NT2/D1 (cell line): ENCODE data around the gene WDR86.

ENCODE experiments used
- SUZ12 ChIP-seq: IDR thresholded peaks from 2 replicates; pipeline ENCODE4 v1.6.1; 2011; ENCODE audit not compliant: insufficient read length, insufficient read depth; ENCODE audit errors: extremely low read depth
- YY1 ChIP-seq: IDR thresholded peaks from 2 replicates; pipeline ENCODE4 v1.6.1; 2011; ENCODE audit not compliant: insufficient read length, insufficient read depth
- ZNF274 ChIP-seq: IDR thresholded peaks from 2 replicates; pipeline ENCODE4 v1.6.1; 2011; ENCODE audit warnings: mild to moderate bottlenecking, low read depth, low read length

- TF ChIP-seq SUZ12 (no peak), YY1 (no peak), ZNF274 (no peak)
Measured at GRCh38 chr7:151374726-151375125, 35.1 kb downstream of the WDR86 start.
